OCI-LY1 (cell line): ENCODE results near the gene HM13.
"Not testable (repeated sequence)": the region's sequence is repeated elsewhere in the genome, so short reads cannot be mapped to it uniquely, and the experiment has no call there.

ENCODE experiments used
- CTCF ChIP-seq: fragments of 200-600 bp; sonication (generic), shearing (Covaris generic); IDR thresholded peaks from 2 replicates; pipeline ENCODE4 v1.5.1; 2017; ENCODE audit warnings: mild to moderate bottlenecking, antibody characterized with exemption, low read length, moderate library complexity, mixed read lengths
- EZH2 ChIP-seq: fragments of 200-600 bp; sonication (generic), shearing (Covaris generic); IDR thresholded peaks from 2 replicates; pipeline ENCODE4 v1.8.0; 2017; ENCODE audit warnings: borderline replicate concordance, mixed run types, mild to moderate bottlenecking, antibody characterized with exemption, low read length, moderate library complexity, mixed read lengths

- not testable (repeated sequence) for TF ChIP-seq CTCF, EZH2
Measured at GRCh38 chr20:31545621-31546040, 31.4 kb downstream of the HM13 start.
